Sigmoid colon (tissue), 4 donors: Measurements from ENCODE around the gene CHMP1A.

Source experiments
- CTCF ChIP-seq, 4 experiments: fragments of 450-650 bp in 3 of 4; fragments of 200-600 bp in 1 of 4; IDR thresholded peaks; one replicate each; pipeline ENCODE4 v1.5.1; 2016 to 2019; ENCODE audit warnings: antibody characterized with exemption in 4 of 4, mild to moderate bottlenecking in 3 of 4, moderate library complexity in 2 of 4
- EP300 ChIP-seq, 4 donors: sonication (generic); formaldehyde crosslinking; IDR thresholded peaks; one replicate each; pipeline ENCODE4 v1.6.1; 2017; ENCODE audit warnings: antibody characterized with exemption in 4 of 4
- POLR2A ChIP-seq, 2 donors: fragments of 450-650 bp; IDR thresholded peaks; one replicate each; pipeline ENCODE4 v1.6.1; 2016; ENCODE audit warnings: antibody characterized with exemption in 2 of 2, mild to moderate bottlenecking in 2 of 2, moderate library complexity in 2 of 2
- POLR2AphosphoS5 ChIP-seq, 4 donors: sonication (generic); formaldehyde crosslinking; IDR thresholded peaks; one replicate each; pipeline ENCODE4 v1.6.1; 2017; ENCODE audit warnings: antibody characterized with exemption in 4 of 4

GRCh38 chr16:89695086-89695874 is 37.8 kb upstream of the CHMP1A start:
- TF ChIP-seq CTCF (IDR thresholded peaks at IDR 0.05) = no peak
- no peak for TF ChIP-seq POLR2AphosphoS5 (IDR thresholded peaks at IDR 0.05)
- no peak for TF ChIP-seq POLR2A (IDR thresholded peaks at IDR 0.05)
- no peak for TF ChIP-seq EP300 (IDR thresholded peaks at IDR 0.05)
